PC-3 (cell line): ENCODE measurements around the gene ALDOA.

ENCODE experiments used
- EZH2 ChIP-seq: fragments of 300-600 bp; sonication (generic); IDR thresholded peaks from one replicate; pipeline ENCODE4 v1.6.1; 2017; ENCODE audit warnings: antibody characterized with exemption, mild to moderate bottlenecking, low read length; ENCODE audit not compliant: unreplicated experiment
- TF ChIP-seq, protein P1 (sequence below): fragments of 300-600 bp; sonication (generic); conservative IDR thresholded peaks from 2 replicates; pipeline ENCODE4 v1.5.1; 2017; ENCODE audit warnings: antibody characterized with exemption, low read depth, mild to moderate bottlenecking, low read length

DNA sequence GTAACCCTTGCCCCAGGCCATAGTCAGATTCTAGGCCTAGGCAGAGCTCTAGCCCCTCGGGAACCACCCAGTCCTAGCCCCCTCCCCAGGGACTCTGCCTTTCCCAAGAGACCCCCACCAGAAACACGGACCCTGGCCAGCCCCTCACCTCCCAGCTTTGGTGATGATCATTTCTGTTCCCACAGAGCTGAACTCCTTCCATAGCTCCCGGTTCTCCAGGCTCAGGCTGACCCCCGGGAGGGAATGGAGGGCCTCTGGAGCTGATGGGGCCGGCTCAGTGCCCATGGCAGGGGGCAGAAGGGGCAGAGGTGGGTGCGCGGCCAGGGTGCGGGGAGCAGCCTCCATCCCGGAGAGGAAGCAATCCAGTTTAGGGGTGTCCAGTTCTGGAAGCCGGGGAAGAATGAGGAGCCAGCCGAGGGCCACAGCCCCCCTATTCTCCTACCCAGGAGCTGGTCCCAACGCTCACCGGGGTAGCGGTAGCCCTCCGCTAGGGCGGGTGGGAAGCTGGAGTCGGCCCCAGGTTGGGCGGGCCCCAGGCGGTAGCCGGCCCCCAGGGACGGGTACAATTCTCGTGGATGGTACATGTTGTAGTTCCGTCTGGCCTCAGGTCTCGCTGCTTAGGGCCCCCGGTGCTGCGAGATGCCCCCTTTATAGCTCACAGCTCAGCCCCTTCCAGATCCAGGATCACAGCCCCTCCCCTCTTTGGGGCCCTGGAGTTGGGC is 25.2 kb downstream of the ALDOA start:
- TF ChIP-seq, protein P1, sequence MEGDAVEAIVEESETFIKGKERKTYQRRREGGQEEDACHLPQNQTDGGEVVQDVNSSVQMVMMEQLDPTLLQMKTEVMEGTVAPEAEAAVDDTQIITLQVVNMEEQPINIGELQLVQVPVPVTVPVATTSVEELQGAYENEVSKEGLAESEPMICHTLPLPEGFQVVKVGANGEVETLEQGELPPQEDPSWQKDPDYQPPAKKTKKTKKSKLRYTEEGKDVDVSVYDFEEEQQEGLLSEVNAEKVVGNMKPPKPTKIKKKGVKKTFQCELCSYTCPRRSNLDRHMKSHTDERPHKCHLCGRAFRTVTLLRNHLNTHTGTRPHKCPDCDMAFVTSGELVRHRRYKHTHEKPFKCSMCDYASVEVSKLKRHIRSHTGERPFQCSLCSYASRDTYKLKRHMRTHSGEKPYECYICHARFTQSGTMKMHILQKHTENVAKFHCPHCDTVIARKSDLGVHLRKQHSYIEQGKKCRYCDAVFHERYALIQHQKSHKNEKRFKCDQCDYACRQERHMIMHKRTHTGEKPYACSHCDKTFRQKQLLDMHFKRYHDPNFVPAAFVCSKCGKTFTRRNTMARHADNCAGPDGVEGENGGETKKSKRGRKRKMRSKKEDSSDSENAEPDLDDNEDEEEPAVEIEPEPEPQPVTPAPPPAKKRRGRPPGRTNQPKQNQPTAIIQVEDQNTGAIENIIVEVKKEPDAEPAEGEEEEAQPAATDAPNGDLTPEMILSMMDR = no peak
- TF ChIP-seq EZH2 = no peak
